Heart left ventricle (tissue), 13 donors: Measurements from ENCODE around the gene SELP.

ENCODE experiments used
- POLR2A ChIP-seq, 2 donors: fragments of 450-650 bp; IDR thresholded peaks; one replicate each; pipeline ENCODE4 v1.6.1; 2017; ENCODE audit warnings: antibody characterized with exemption in 2 of 2, mild to moderate bottlenecking in 2 of 2, moderate library complexity in 2 of 2
- TF ChIP-seq, protein P1 (sequence below), 12 donors: fragments of 200-600 bp; sonication (generic) in 4 of 12; IDR thresholded peaks; one replicate each; pipeline versions ENCODE4 v1.5.0 to v1.8.0; 2018 to 2022; ENCODE audit warnings: antibody characterized with exemption in 12 of 12, mild to moderate bottlenecking in 5 of 12
- donor health status: ischemic (EF 13 %, LVEDD 7.1; RV severe dilation, severe dysfunction).
- donor health status: DM: no; HTN: yes; CAD: no.
- donor health status: DM: no; HTN: no; CAD: no.
- donor health status: ischemic (EF 25% LVEDD 6.9; RV normal size, moderate dysfunction).
- donor health status: ischemic (EF 25% LVEDD 5.7; RV mildly dilated, moderate dysfunction).
- donor health status: ischemic (EF 35%, LVEDD 5.7; RV mildly dilated, moderate dysfunction).
- donor health status: nonischemic (EF 11% LVEDD 7.7; RV severe dilation, severe dysfunction).
- donor health status: DM: yes; HTN: yes; CAD: no.
- donor health status: PGD.
- donor health status: ischemic (EF 29% LVEDD 5.4; RV normal size, mild dysfunction).
- donor health status: nonischemic (EF 23%, LVEDD 6.1; RV moderate dilation, normal function).

GRCh38 chr1:169563650-169564049 lies 66.3 kb downstream of the SELP start:
- TF ChIP-seq, protein P1, sequence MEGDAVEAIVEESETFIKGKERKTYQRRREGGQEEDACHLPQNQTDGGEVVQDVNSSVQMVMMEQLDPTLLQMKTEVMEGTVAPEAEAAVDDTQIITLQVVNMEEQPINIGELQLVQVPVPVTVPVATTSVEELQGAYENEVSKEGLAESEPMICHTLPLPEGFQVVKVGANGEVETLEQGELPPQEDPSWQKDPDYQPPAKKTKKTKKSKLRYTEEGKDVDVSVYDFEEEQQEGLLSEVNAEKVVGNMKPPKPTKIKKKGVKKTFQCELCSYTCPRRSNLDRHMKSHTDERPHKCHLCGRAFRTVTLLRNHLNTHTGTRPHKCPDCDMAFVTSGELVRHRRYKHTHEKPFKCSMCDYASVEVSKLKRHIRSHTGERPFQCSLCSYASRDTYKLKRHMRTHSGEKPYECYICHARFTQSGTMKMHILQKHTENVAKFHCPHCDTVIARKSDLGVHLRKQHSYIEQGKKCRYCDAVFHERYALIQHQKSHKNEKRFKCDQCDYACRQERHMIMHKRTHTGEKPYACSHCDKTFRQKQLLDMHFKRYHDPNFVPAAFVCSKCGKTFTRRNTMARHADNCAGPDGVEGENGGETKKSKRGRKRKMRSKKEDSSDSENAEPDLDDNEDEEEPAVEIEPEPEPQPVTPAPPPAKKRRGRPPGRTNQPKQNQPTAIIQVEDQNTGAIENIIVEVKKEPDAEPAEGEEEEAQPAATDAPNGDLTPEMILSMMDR (IDR thresholded peaks at IDR 0.05), result no peak
- no peak for TF ChIP-seq POLR2A (IDR thresholded peaks at IDR 0.05)
